GM23338 (cell line): ENCODE results near the gene CHN2. TPM values are rescaled to one million over a fixed set of nuclear protein-coding genes. Genes with fewer than 3 reads are reported as not detected.

Experiments used
- ATAC-seq: fragments of 200-7000 bp; cut with Tn5 transposase; 3 replicates; pipeline ENCODE4 v1.9.1; 2020
- DNase-seq: peaks from one replicate; pipeline ENCODE4 v3.0.0-alpha.2; 2015; ENCODE audit warnings: low spot score
- H2AFZ ChIP-seq: fragments of 200-600 bp; sonication (generic); 2 replicates; pipeline ENCODE4 v1.8.0; 2016; ENCODE audit warnings: antibody characterized with exemption, mild to moderate bottlenecking, moderate library complexity
- H3F3A ChIP-seq: fragments of 200-600 bp; sonication (generic); replicated peaks from 2 replicates; pipeline ENCODE4 v1.8.0; 2017; ENCODE audit warnings: antibody characterized with exemption, mixed run types, low read depth
- H3K27ac ChIP-seq: fragments of 200-600 bp; sonication (generic); 2 replicates; pipeline ENCODE4 v1.6.1; 2016; ENCODE audit warnings: low read depth
- H3K27me3 ChIP-seq: fragments of 200-600 bp; sonication (generic); 2 replicates; pipeline ENCODE4 v1.8.0; 2016; ENCODE audit warnings: mild to moderate bottlenecking, mixed run types, moderate library complexity; ENCODE audit not compliant: insufficient read depth
- H3K36me3 ChIP-seq: fragments of 200-600 bp; sonication (generic); 2 replicates; pipeline ENCODE4 v1.8.0; 2016; ENCODE audit warnings: mild to moderate bottlenecking; ENCODE audit not compliant: insufficient read depth
- H3K4me1 ChIP-seq: fragments of 200-600 bp; sonication (generic); 2 replicates; pipeline ENCODE4 v1.8.0; 2016; ENCODE audit warnings: mild to moderate bottlenecking, moderate library complexity; ENCODE audit not compliant: insufficient read depth
- H3K4me2 ChIP-seq: fragments of 200-600 bp; sonication (generic); 2 replicates; pipeline ENCODE4 v1.7.1; 2017; ENCODE audit warnings: mixed run types
- H3K4me3 ChIP-seq: fragments of 200-600 bp; sonication (generic); 2 replicates; pipeline ENCODE4 v1.6.1; 2016; ENCODE audit warnings: mixed run types
- H3K79me2 ChIP-seq: fragments of 200-600 bp; sonication (generic); replicated peaks from 2 replicates; pipeline ENCODE4 v1.8.0; 2017; ENCODE audit warnings: mild to moderate bottlenecking; ENCODE audit not compliant: insufficient read depth
- H3K9me2 ChIP-seq: fragments of 200-600 bp; sonication (generic); 2 replicates; pipeline ENCODE4 v1.8.0; 2017; ENCODE audit not compliant: insufficient read depth
- H4K20me1 ChIP-seq: fragments of 200-600 bp; sonication (generic); replicated peaks from 2 replicates; pipeline ENCODE4 v1.8.0; 2017; ENCODE audit warnings: mild to moderate bottlenecking; ENCODE audit not compliant: insufficient read depth
- H3K27ac Mint-ChIP-seq: 2 replicates; pipeline ENCODE4 v1.8.0; 2020; ENCODE audit warnings: inconsistent platforms, mild to moderate bottlenecking, moderate library complexity, mixed read lengths
- H3K27me3 Mint-ChIP-seq: 3 replicates; pipeline ENCODE4 v1.8.0; 2022; ENCODE audit warnings: low read depth, mild to moderate bottlenecking, moderate library complexity, mixed read lengths, inconsistent platforms; ENCODE audit not compliant: insufficient read depth, poor library complexity
- H3K36me3 Mint-ChIP-seq: 3 replicates; pipeline ENCODE4 v1.8.0; 2021; ENCODE audit warnings: low read depth, mild to moderate bottlenecking, inconsistent platforms, moderate library complexity, mixed read lengths
- H3K4me1 Mint-ChIP-seq: 3 replicates; pipeline ENCODE4 v1.8.0; 2020; ENCODE audit warnings: mild to moderate bottlenecking, inconsistent platforms, mixed read lengths
- H3K4me3 Mint-ChIP-seq: 3 replicates; pipeline ENCODE4 v1.8.0; 2021; ENCODE audit warnings: moderate library complexity, mild to moderate bottlenecking, inconsistent platforms, mixed read lengths
- H3K9me3 Mint-ChIP-seq: 3 replicates; pipeline ENCODE4 v1.8.0; 2020; ENCODE audit warnings: moderate library complexity, mild to moderate bottlenecking, inconsistent platforms, mixed read lengths
- CREB1 ChIP-seq: fragments of 250-450 bp; sonication (Bioruptor Pico); IDR thresholded peaks from 2 replicates; pipeline ENCODE4 v1.5.0; 2020; ENCODE audit warnings: low read depth, mild to moderate bottlenecking, moderate library complexity
- EZH2 ChIP-seq: fragments of 200-600 bp; sonication (generic); IDR thresholded peaks from one replicate; pipeline ENCODE4 v1.8.0; 2017; ENCODE audit warnings: antibody characterized with exemption, mild to moderate bottlenecking, low read depth; ENCODE audit not compliant: unreplicated experiment
- EZH2phosphoT487 ChIP-seq: fragments of 200-600 bp; sonication (generic); IDR thresholded peaks from one replicate; pipeline ENCODE4 v1.8.1; 2018; ENCODE audit warnings: antibody characterized with exemption; ENCODE audit not compliant: unreplicated experiment
- NANOG ChIP-seq: IDR thresholded peaks from 2 replicates; pipeline ENCODE4 v1.6.1; 2016; ENCODE audit warnings: antibody characterized with exemption, borderline replicate concordance
- POLR2AphosphoS5 ChIP-seq: IDR thresholded peaks from 2 replicates; pipeline ENCODE4 v1.6.1; 2016; ENCODE audit warnings: antibody characterized with exemption, low read depth
- polyA plus RNA-seq: library from polyadenylated mRNA; unstranded; fragments of >200 nt; fragmentation: Nextera tagmentation; extraction: Ambion mirVana; gene quantifications from 2 replicates; pipeline ENCODE4 v1.2.1, GENCODE V29; 2016
- total RNA-seq: library from RNA; depleted of rRNA; stranded (reverse); fragments of >200 nt; shearing (Covaris generic); gene quantifications from 2 replicates; pipeline ENCODE4 v1.2.3, GENCODE V29; 2014
- TF ChIP-seq, protein P1 (sequence below): fragments of 250-450 bp; sonication (Bioruptor Pico); IDR thresholded peaks from 2 replicates; pipeline ENCODE4 v1.5.0; 2020; ENCODE audit warnings: mild to moderate bottlenecking, moderate library complexity
- TF ChIP-seq, protein P2 (sequence below): IDR thresholded peaks from 2 replicates; pipeline ENCODE4 v1.6.1; 2016; ENCODE audit warnings: antibody characterized with exemption

Gene CHN2
- total and polyA plus RNA-seq, 2 experiments from 2014 or later, result 6.1 to 7.5 TPM

DNA sequence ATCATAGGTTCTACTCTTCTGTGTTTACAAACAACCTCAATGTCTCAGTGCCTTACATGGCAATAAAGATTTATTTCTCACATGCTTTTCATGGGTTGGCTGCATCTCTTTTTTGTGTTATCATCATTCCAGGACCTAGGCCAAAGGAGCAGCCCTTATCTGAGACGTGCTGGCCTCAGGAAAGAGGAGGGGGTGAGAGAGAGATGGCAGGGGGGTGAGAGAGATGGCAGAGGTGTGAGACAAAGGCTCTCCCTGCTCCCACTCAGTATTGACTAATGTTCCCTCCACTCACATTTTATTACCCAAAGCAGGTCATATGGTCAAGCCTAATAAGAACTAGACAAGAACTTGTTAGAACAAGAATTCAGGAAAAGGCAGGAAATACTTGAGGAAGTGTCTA is 249.0 kb downstream of the CHN2 start (continued):
- TF ChIP-seq, protein P1, sequence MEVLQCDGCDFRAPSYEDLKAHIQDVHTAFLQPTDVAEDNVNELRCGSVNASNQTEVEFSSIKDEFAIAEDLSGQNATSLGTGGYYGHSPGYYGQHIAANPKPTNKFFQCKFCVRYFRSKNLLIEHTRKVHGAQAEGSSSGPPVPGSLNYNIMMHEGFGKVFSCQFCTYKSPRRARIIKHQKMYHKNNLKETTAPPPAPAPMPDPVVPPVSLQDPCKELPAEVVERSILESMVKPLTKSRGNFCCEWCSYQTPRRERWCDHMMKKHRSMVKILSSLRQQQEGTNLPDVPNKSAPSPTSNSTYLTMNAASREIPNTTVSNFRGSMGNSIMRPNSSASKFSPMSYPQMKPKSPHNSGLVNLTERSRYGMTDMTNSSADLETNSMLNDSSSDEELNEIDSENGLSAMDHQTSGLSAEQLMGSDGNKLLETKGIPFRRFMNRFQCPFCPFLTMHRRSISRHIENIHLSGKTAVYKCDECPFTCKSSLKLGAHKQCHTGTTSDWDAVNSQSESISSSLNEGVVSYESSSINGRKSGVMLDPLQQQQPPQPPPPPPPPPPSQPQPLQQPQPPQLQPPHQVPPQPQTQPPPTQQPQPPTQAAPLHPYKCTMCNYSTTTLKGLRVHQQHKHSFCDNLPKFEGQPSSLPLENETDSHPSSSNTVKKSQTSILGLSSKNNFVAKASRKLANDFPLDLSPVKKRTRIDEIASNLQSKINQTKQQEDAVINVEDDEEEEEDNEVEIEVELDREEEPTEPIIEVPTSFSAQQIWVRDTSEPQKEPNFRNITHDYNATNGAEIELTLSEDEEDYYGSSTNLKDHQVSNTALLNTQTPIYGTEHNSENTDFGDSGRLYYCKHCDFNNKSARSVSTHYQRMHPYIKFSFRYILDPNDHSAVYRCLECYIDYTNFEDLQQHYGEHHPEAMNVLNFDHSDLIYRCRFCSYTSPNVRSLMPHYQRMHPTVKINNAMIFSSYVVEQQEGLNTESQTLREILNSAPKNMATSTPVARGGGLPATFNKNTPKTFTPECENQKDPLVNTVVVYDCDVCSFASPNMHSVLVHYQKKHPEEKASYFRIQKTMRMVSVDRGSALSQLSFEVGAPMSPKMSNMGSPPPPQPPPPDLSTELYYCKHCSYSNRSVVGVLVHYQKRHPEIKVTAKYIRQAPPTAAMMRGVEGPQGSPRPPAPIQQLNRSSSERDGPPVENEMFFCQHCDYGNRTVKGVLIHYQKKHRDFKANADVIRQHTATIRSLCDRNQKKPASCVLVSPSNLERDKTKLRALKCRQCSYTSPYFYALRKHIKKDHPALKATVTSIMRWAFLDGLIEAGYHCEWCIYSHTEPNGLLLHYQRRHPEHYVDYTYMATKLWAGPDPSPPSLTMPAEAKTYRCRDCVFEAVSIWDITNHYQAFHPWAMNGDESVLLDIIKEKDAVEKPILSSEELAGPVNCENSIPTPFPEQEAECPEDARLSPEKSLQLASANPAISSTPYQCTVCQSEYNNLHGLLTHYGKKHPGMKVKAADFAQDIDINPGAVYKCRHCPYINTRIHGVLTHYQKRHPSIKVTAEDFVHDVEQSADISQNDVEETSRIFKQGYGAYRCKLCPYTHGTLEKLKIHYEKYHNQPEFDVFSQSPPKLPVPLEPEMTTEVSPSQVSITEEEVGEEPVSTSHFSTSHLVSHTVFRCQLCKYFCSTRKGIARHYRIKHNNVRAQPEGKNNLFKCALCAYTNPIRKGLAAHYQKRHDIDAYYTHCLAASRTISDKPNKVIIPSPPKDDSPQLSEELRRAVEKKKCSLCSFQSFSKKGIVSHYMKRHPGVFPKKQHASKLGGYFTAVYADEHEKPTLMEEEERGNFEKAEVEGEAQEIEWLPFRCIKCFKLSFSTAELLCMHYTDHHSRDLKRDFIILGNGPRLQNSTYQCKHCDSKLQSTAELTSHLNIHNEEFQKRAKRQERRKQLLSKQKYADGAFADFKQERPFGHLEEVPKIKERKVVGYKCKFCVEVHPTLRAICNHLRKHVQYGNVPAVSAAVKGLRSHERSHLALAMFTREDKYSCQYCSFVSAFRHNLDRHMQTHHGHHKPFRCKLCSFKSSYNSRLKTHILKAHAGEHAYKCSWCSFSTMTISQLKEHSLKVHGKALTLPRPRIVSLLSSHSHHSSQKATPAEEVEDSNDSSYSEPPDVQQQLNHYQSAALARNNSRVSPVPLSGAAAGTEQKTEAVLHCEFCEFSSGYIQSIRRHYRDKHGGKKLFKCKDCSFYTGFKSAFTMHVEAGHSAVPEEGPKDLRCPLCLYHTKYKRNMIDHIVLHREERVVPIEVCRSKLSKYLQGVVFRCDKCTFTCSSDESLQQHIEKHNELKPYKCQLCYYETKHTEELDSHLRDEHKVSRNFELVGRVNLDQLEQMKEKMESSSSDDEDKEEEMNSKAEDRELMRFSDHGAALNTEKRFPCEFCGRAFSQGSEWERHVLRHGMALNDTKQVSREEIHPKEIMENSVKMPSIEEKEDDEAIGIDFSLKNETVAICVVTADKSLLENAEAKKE (CRISPR knock-in tag), result no peak
- TF ChIP-seq POLR2AphosphoS5, result no peak
- TF ChIP-seq, protein P2, sequence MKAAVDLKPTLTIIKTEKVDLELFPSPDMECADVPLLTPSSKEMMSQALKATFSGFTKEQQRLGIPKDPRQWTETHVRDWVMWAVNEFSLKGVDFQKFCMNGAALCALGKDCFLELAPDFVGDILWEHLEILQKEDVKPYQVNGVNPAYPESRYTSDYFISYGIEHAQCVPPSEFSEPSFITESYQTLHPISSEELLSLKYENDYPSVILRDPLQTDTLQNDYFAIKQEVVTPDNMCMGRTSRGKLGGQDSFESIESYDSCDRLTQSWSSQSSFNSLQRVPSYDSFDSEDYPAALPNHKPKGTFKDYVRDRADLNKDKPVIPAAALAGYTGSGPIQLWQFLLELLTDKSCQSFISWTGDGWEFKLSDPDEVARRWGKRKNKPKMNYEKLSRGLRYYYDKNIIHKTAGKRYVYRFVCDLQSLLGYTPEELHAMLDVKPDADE, result no peak

DNA sequence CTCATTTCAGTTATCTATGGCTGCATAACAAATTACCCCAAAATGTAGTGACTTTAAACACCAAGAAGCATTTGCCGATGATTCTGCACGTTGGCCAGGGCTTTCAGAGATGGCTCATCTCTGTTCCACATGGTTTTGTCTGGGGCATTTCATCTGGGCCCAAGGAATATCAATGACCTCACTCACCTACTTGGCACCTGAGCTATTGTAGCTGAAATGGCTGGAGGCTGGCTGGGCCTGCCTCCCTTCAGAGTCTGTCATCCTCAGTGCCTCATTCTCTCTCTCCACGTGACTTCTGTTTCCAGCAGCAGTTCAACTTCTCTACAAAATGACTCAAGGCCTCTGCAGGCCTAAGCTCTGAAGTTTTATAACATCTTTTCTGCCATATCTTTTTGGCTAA is 249.7 kb downstream of the CHN2 start:
- no peak overlapping the region for H3K27ac ChIP-seq
- H3K9me2 ChIP-seq, result no peaks in the 10 kb centered on the region
- no peaks in the 10 kb centered on the region for H3F3A ChIP-seq
- H3K79me2 ChIP-seq, result no peaks in the 10 kb centered on the region
- H3K36me3 ChIP-seq, result no peaks in the 10 kb centered on the region
- ATAC-seq (no peak), DNase-seq (no peak)
- no peaks in the 10 kb centered on the region for H3K27me3 ChIP-seq
- Mint-ChIP-seq H3K27ac (no peak overlapping the region), H3K4me3 (no peak overlapping the region), H3K36me3 (no peaks in the 10 kb centered on the region), H3K4me1 (peaks cover 26% of the 10 kb centered on the region), H3K27me3 (no peaks in the 10 kb centered on the region), H3K9me3 (no peaks in the 10 kb centered on the region)
- no peak overlapping the region for H2AFZ ChIP-seq
- H4K20me1 ChIP-seq, result 0 out of 2 replicates have a peak, but pooled peaks cover 3% of the 10 kb centered on the region
- H3K4me2 ChIP-seq, result no peak overlapping the region
- H3K4me1 ChIP-seq, result peaks cover 7% of the 10 kb centered on the region
- no peak overlapping the region for H3K4me3 ChIP-seq
- TF ChIP-seq NANOG (no peak), POLR2AphosphoS5 (no peak), EZH2phosphoT487 (no peak), CREB1 (no peak), EZH2 (no peak)
- TF ChIP-seq, protein P2, result no peak
- TF ChIP-seq, protein P1 (CRISPR knock-in tag), result no peak
